GM12891 (cell line): ENCODE results near the gene TAOK1.

Source experiments
- DNase-seq: peaks from one replicate; pipeline ENCODE4 v3.0.0; 2011; ENCODE audit warnings: low spot score; ENCODE audit not compliant: insufficient read length
- FAIRE-seq: peaks from 2 replicates; lab custom pipeline; 2011; peaks lifted over from hg19 to GRCh38; lab: Jason Lieb, UNC
- PAX5 ChIP-seq: IDR thresholded peaks from 2 replicates; pipeline ENCODE4 v1.6.1; 2011; ENCODE audit warnings: low read length, moderate library complexity, mild to moderate bottlenecking; ENCODE audit not compliant: insufficient read depth, severe bottlenecking
- POLR2A ChIP-seq: IDR thresholded peaks from 2 replicates; pipeline ENCODE4 v1.6.1; 2011; ENCODE audit warnings: low read depth, low read length, control low read depth
- POLR2AphosphoS5 ChIP-seq: IDR thresholded peaks from 2 replicates; pipeline ENCODE4 v1.6.1; 2011; ENCODE audit warnings: low read depth, low read length, control low read depth
- POU2F2 ChIP-seq: IDR thresholded peaks from 2 replicates; pipeline ENCODE4 v1.6.1; 2011; ENCODE audit warnings: low read depth, mild to moderate bottlenecking, control low read depth, low read length, moderate library complexity
- SPI1 ChIP-seq: IDR thresholded peaks from 2 replicates; pipeline ENCODE4 v1.6.1; 2011; ENCODE audit warnings: low read depth, low read length, control low read depth
- TAF1 ChIP-seq: IDR thresholded peaks from 2 replicates; pipeline ENCODE4 v1.6.1; 2011; ENCODE audit warnings: low read depth, low read length, control low read depth

Gene TAOK1

DNA sequence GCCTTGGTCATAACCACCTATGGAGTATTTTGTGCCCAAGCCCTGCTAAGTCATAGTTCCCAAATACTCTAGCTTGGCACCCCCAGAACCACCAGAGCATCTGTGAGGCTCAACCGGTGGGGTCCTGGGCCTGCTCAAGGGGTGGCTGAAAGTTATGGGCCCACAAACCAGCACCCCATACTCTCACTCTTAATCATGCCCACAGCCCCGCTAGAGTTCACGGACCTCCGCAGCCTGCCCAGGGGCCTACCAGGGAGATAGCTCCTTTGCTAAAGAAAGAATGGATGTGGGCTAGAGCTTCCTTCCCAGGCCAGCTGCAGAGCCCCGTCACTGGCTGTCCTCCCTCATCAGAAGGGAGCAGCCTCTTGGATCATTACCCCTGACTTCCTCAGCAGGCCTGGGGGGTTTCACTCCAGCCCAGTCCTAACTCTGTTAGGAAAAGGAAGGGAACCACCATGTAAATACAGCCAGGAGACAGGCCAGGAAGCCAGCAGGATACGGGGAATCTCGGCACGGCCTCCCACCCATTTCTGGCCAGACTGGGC, 197.9 kb downstream of the TAOK1 start:
- FAIRE-seq (no peak), DNase-seq (no peak)
- TF ChIP-seq PAX5 (no peak), TAF1 (no peak), SPI1 (no peak), POLR2AphosphoS5 (no peak), POLR2A (no peak), POU2F2 (no peak)

DNA sequence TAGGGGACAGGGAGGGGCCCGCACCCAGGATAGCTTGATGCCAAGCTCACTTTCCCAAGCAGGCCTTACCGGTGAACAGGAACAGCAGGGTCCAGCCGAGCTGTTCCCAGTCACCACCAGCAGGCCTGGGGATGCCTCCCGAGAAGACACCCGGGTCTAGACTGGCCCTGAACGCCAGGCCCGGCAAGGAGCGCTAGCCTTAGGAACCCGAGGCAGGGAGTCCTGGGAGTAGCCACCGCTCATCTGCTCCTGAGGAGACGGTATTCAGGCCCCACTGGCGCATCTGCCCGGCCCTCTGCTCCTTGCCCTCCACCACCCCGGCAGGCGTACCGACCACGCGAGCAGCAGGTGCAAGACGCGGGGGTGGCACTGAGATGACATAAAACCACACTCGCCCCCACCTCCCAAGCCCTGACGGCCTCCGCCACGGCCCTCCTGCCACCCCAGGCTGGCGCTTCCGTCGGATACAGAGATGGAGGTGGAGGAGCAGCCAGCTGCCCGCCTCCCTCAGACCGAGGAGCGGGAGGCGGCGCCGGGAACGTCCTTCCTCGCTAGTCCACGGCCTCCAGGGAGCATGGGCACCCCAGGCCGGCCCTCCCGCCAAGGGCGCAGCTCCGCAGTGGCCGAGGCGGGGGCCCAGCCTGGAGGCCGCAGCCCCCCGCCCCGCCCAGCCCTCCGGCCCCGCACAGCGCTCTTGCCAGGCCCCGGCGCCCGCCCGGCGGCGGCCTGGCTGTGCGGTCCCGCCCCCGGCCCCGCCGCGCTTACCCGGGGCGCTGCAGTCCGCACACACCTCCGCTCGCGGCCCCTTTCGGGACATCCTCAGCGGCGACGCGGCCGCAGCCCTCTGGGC, 198.6 kb downstream of the TAOK1 start:
- FAIRE-seq (peak; percentile 55), DNase-seq (no peak)
- no peak for TF ChIP-seq POU2F2
- no peak for TF ChIP-seq POLR2A
- TF ChIP-seq PAX5: no peak
- TF ChIP-seq SPI1: no peak
- TF ChIP-seq POLR2AphosphoS5: no peak
- TF ChIP-seq TAF1: no peak

DNA sequence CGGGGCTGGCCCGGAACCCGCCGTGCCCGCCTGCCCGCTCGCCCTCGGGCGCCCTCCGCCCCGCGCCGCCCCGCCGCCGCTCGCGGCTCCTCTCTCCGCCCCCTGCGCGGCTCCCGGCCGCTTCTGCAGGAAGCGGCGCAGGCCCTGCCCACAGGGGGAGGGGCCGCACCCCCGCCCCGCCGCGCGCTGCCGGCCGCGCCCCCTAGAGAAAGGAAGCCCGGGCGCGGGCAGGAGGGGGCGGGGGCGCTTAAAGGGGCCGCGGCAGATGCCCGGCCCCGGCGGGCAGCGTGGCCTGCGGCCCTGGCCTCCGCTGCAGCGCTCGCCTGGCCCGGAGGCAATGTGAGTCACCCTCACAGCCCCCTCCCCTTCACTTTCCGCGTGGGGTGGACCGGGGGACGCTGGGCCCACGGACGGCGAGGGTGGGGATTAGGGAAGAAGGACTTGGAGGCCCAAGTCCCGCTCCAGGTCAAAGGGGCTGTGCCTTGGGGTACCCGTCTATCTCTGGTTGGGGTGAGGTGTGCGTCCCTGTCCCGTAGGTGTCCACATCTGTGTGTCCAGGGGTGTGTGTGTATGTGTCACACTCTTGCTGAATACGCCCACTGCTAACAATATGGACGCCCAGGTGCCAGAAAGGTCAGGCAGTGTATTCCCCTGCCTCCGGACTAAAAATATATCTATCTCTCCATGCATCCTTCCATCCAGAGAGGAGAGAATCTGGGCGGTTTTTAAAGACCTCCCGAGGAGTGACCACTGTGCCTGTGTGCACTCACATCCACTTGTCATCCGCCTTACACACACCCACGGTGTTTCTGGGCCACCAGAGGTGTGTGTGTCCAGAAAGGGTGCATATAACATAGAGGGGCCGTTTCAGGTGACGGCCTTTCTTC, 199.6 kb downstream of the TAOK1 start, which contains the start of gene GIT1:
Gene GIT1, minus strand, starts transcription at position 125 of the 887 bp plus-strand sequence. CDS start 270 bp downstream, outside the sequence.
- DNase-seq (peak; percentile 95), FAIRE-seq (peak; percentile 90)
- TF ChIP-seq POLR2AphosphoS5: no peak
- no peak for TF ChIP-seq POU2F2
- peak; percentile 43 for TF ChIP-seq PAX5
- TF ChIP-seq SPI1: 0 out of 2 replicates have a peak, but pooled peaks have one; percentile 3
- TF ChIP-seq TAF1: no peak
- no peak for TF ChIP-seq POLR2A

DNA sequence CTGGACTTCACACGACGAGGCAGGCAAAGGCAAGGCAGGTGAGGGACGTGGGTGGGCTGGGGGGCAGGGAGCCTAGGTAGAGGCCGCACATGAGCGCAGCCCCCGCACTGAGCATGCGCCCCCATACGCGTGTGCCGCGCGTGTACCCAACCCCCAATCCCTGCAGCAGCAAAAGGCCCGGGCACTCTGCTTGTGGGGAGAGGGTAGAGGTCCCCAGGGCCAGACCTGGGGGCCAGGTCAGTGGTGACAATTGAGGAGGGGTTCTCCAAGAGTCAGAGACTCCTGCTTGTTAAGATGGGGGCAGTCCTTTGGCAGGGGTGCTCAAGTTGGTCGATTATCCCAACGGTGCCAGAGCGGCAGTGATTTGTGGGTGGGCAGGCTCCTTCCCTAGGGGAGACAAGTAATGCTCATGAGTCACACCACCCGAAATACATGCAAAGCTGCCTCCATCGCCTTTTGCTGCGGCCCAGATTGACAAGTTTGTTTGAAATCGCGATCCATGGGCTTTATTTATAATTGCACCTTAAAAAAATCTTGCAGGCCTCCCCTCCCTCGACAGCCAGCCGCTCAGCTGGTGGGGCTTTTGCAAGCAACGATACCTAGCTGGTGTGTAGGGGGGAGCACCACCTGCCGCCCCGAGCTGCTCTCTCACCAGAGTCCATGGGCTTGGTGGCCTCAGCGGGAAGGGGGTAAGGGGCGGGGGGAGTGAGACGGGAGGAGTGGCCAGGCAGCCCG, 200.4 kb downstream of the TAOK1 start:
- FAIRE-seq (peak; percentile 87), DNase-seq (no peak)
- TF ChIP-seq PAX5: no peak
- no peak for TF ChIP-seq TAF1
- TF ChIP-seq SPI1: no peak
- TF ChIP-seq POLR2A: no peak
- TF ChIP-seq POU2F2: no peak
- TF ChIP-seq POLR2AphosphoS5: no peak

DNA sequence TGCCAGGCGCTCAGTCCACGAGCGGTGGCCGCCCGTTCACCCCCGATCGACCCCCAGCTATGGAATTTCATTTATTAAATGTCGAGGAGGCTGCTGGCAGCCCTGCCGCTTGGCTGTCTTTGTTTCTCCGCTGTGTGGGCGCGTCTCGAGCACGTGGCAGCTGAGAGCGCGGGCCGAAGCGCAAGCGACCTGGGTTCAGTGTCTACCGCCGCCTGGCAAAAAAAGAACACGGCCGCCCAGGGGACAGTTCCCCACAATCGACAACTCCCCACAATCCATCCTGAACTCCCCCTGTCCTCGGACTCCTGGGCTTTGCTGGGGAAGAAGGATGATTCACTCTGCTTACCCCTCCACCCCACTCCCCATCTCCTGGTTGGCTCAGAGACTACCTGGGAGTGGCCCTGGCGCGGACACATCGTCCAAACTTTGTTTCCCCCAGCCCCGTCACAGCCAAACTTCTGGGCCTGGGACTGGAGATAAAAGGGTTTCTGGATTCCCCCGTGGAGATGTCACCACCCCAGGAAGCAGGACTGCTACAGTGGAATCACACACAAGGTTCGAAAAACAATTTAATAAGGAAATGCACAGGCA, 201.1 kb downstream of the TAOK1 start:
- peak; percentile 20 for FAIRE-seq
- TF ChIP-seq TAF1 (no peak), SPI1 (no peak), PAX5 (no peak), POU2F2 (no peak), POLR2A (no peak), POLR2AphosphoS5 (no peak)
- DNase-seq: no peak

DNA sequence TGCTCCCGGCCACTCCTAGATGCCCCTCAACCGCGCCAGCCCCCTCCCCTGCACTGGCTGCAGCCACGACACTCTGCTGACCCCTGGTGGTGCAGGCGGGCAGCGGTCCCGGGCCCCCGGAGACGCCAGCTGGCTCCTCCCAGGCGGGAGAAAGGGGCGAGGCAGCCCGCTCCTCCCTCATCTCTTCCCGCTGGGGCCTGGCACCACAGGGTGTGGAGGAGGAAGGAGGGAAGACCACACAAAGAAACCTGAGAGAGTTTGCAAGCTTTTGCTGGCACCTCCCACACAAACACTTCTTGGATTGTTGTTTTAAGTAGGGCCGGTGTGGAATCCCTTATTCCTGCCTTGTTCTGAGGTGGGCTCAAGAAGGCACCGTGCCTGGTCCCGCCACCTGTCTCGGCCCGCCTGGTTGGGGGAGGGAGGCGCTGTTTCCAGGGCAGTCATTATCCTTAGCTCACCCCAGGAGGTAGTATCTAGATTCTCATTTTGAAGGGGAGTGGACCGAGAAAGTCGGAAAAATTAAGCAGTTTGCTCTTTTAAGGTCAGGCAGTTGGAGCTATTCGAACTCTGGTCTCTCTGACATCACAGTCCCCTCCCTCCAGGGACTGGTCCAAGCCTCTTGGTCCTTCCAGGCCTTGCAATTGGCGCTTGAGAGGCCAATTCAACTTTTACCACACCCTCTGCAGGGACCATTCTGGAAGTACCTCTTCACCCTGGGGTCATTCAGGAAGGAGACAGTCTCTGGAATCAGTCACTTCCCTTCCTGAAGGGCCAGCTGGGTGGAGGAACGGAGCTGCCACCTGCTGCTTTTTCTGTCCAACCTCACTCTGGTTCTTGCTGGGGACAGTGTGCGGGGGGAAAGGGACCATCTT, 201.8 kb downstream of the TAOK1 start:
- DNase-seq: peak; percentile 85
- peak; percentile 78 for FAIRE-seq
- TF ChIP-seq POLR2A (no peak), POLR2AphosphoS5 (no peak), POU2F2 (0 out of 2 replicates have a peak, but pooled peaks have one; percentile 21)

DNA sequence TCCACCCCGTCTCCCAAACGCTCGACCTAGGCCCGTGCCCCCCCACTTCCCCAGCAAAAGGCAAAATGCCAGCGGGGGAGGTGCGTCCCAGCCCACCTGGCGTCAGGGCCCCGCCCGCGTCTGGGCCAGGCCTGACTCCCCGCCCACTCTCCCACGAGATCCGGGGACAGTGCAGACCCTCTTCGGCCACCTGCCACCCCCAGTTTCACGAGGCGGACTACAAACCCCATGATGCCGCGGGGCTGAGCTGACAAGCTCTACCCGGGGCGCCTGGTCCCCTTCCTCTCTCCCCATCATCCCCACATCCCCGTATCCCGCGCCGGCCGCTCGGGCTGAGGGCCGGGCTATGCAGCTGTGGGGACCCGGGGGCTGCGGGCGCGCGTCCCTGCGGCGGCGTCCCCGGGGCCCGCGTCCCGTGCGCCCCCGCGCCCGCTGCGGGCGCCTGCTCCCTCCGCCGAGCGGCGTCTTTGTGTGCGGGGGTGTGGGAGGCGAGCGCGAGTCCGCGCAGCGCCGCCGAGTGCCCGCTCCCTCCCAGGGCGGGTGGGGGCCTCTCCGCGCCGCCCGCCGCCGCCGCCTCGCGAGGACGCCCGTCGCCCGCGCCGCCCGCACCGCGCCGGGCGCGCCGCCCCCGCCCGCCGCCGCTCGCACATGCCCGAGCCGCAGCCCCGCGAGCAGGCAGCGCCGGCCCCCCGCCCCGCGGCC, 202.8 kb downstream of the TAOK1 start, which contains the start of gene ANKRD13B:
Gene ANKRD13B, plus strand, starts transcription at position 283 of the 702 bp plus-strand sequence. CDS start 490 bp downstream, outside the sequence.
- TF ChIP-seq TAF1 (no peak), POLR2AphosphoS5 (no peak), POLR2A (no peak), PAX5 (no peak), POU2F2 (no peak), SPI1 (no peak)
- DNase-seq: no peak
- FAIRE-seq: no peak
